GM23248 (cell line): Measurements from ENCODE around the gene NT5DC1.

Experiments used
- EZH2 ChIP-seq: fragments of 200-600 bp; sonication (generic); IDR thresholded peaks from 2 replicates; pipeline ENCODE4 v1.6.1; 2018; ENCODE audit warnings: antibody characterized with exemption, mild to moderate bottlenecking; ENCODE audit not compliant: insufficient read depth, poor library complexity, severe bottlenecking
- EZH2phosphoT487 ChIP-seq: fragments of 200-600 bp; sonication (generic); IDR thresholded peaks from 2 replicates; pipeline ENCODE4 v1.6.1; 2018; ENCODE audit warnings: antibody characterized with exemption, moderate library complexity, mild to moderate bottlenecking, low read depth; ENCODE audit not compliant: insufficient read depth

GRCh38 chr6:116210316-116210715, 109.7 kb downstream of the NT5DC1 start:
- TF ChIP-seq EZH2phosphoT487 (no peak), EZH2 (no peak)
